IMR-90 (cell line): ENCODE measurements around the gene CHRNB1. TPM values are rescaled to one million over a fixed set of nuclear protein-coding genes. Genes with fewer than 3 reads are reported as not detected.

Experiments
- ATAC-seq: fragments of 200-7000 bp; cut with Tn5 transposase; 2 replicates; pipeline ENCODE4 v1.9.1; 2020; ENCODE audit warnings: low read depth, mild to moderate bottlenecking, moderate library complexity
- BruUV-seq: library from RNA; stranded (reverse); fragments of 400-500 nt; replicated peaks from 2 replicates; lab custom pipeline; 2021; lab: Mats Ljungman, UMichigan
- CTCF ChIA-PET: fragments of 300-600 bp; formaldehyde crosslinking; extraction: SDS; loops from one replicate; lab custom pipeline; 2021; ENCODE audit warnings: antibody characterized with exemption; lab: Yijun Ruan, JAX
- POLR2A ChIA-PET: fragments of 300-600 bp; sonication (Branson Sonifier 250); formaldehyde crosslinking; loops from one replicate; lab custom pipeline; 2022; ENCODE audit warnings: antibody characterized with exemption; ENCODE audit not compliant: unreplicated experiment; lab: Charles Lee
- DNase-seq: peaks from one replicate; pipeline ENCODE4 v3.0.0; 2013
- H2AFZ ChIP-seq: replicated peaks from 2 replicates; pipeline ENCODE3; 2013; ENCODE audit warnings: low read length, mild to moderate bottlenecking; ENCODE audit not compliant: poor library complexity
- H2AK5ac ChIP-seq: 2 replicates; pipeline ENCODE4 v1.6.1; 2013; ENCODE audit warnings: low read depth, low read length, inconsistent platforms
- H2AK9ac ChIP-seq: replicated peaks from 2 replicates; pipeline ENCODE3; 2013; ENCODE audit warnings: mild to moderate bottlenecking, low read depth, low read length, moderate library complexity; ENCODE audit not compliant: poor library complexity
- H2BK120ac ChIP-seq: 2 replicates; pipeline ENCODE4 v1.6.1; 2013; ENCODE audit warnings: low read depth, low read length, inconsistent platforms
- H2BK15ac ChIP-seq: 3 replicates; pipeline ENCODE4 v1.6.1; 2013; ENCODE audit warnings: low read depth, low read length, inconsistent platforms
- H2BK20ac ChIP-seq: 2 replicates; pipeline ENCODE4 v1.6.1; 2013; ENCODE audit warnings: low read depth, mild to moderate bottlenecking, inconsistent platforms, low read length, moderate library complexity
- H2BK5ac ChIP-seq: 2 replicates; pipeline ENCODE4 v1.6.1; 2013; ENCODE audit warnings: mild to moderate bottlenecking, low read depth, low read length, inconsistent platforms; ENCODE audit not compliant: poor library complexity, severe bottlenecking
- H3K14ac ChIP-seq: replicated peaks from 2 replicates; pipeline ENCODE4 v1.6.1; 2013; ENCODE audit warnings: low read depth, low read length, inconsistent platforms
- H3K18ac ChIP-seq: 2 replicates; pipeline ENCODE4 v1.6.1; 2013; ENCODE audit warnings: low read depth, low read length, control low read depth
- H3K23ac ChIP-seq: 2 replicates; pipeline ENCODE4 v1.6.1; 2013; ENCODE audit warnings: low read depth, low read length, inconsistent platforms
- H3K27ac ChIP-seq: 2 replicates; pipeline ENCODE4 v1.5.1; 2013; ENCODE audit warnings: mild to moderate bottlenecking, control low read depth, low read length; ENCODE audit not compliant: insufficient read depth
- H3K27me3 ChIP-seq: 2 replicates; pipeline ENCODE4 v1.6.1; 2013; ENCODE audit warnings: low read length; ENCODE audit not compliant: control insufficient read depth, insufficient read depth
- H3K36me3 ChIP-seq: 2 replicates; pipeline ENCODE4 v1.6.1; 2013; ENCODE audit warnings: low read length, mixed read lengths; ENCODE audit not compliant: control insufficient read depth, insufficient read depth
- H3K4ac ChIP-seq: 2 replicates; pipeline ENCODE4 v1.6.1; 2013; ENCODE audit warnings: low read depth, low read length, inconsistent platforms
- H3K4me1 ChIP-seq: 2 replicates; pipeline ENCODE4 v1.6.1; 2013; ENCODE audit warnings: low read length, mixed read lengths; ENCODE audit not compliant: control insufficient read depth, insufficient read depth
- H3K4me2 ChIP-seq: 2 replicates; pipeline ENCODE4 v1.6.1; 2013; ENCODE audit warnings: low read depth, mild to moderate bottlenecking, control low read depth, low read length, moderate library complexity
- H3K4me3 ChIP-seq: 2 replicates; pipeline ENCODE4 v1.5.1; 2013; ENCODE audit warnings: low read depth, mild to moderate bottlenecking, control low read depth, low read length, moderate library complexity; ENCODE audit not compliant: insufficient read depth
- H3K56ac ChIP-seq: 2 replicates; pipeline ENCODE4 v1.6.1; 2013; ENCODE audit warnings: low read length, inconsistent platforms; ENCODE audit not compliant: insufficient read depth; ENCODE audit errors: extremely low read depth
- H3K79me1 ChIP-seq, 2 experiments: 2 replicates each; pipeline ENCODE4 v1.6.1; 2013; ENCODE audit warnings: low read length in 2 of 2, inconsistent platforms in 1 of 2, low read depth in 1 of 2
- H3K9ac ChIP-seq: 2 replicates; pipeline ENCODE4 v1.6.1; 2013; ENCODE audit warnings: low read depth, low read length, control low read depth
- H3K9me1 ChIP-seq: 2 replicates; pipeline ENCODE4 v1.6.1; 2013; ENCODE audit warnings: low read length, inconsistent platforms; ENCODE audit not compliant: insufficient read depth
- H3K9me3 ChIP-seq: 2 replicates; pipeline ENCODE4 v1.6.1; 2013; ENCODE audit warnings: low read length; ENCODE audit not compliant: control insufficient read depth, insufficient read depth
- H4K20me1 ChIP-seq: 2 replicates; pipeline ENCODE4 v1.6.1; 2013; ENCODE audit warnings: low read length, inconsistent platforms; ENCODE audit not compliant: insufficient read depth
- H4K5ac ChIP-seq: 2 replicates; pipeline ENCODE4 v1.6.1; 2013; ENCODE audit warnings: mild to moderate bottlenecking, low read depth, low read length, control low read depth
- H4K8ac ChIP-seq, 2 experiments: 2 replicates each; pipeline ENCODE4 v1.6.1; 2013; ENCODE audit warnings: low read depth in 2 of 2, low read length in 2 of 2, control low read depth in 1 of 2, inconsistent platforms in 1 of 2
- H4K91ac ChIP-seq: 2 replicates; pipeline ENCODE4 v1.6.1; 2013; ENCODE audit warnings: low read depth, low read length, inconsistent platforms; ENCODE audit not compliant: insufficient read depth
- BHLHE40 ChIP-seq: fragments of 150-350 bp; IDR thresholded peaks from 2 replicates; pipeline ENCODE4 v1.6.1; 2016; ENCODE audit warnings: mild to moderate bottlenecking, low read depth, low read length
- CEBPB ChIP-seq: IDR thresholded peaks from 2 replicates; pipeline ENCODE4 v1.6.1; 2012; ENCODE audit warnings: low read depth, low read length, improper control_type of control experiment
- CHD1 ChIP-seq: IDR thresholded peaks from 2 replicates; pipeline ENCODE4 v1.6.1; 2012; ENCODE audit warnings: low read depth, low read length, improper control_type of control experiment
- FOS ChIP-seq: fragments of 150-350 bp; IDR thresholded peaks from 2 replicates; pipeline ENCODE4 v1.6.1; 2016; ENCODE audit warnings: low read depth, low read length
- MAFK ChIP-seq: IDR thresholded peaks from 2 replicates; pipeline ENCODE4 v1.6.1; 2012; ENCODE audit warnings: low read depth, low read length, improper control_type of control experiment
- MAZ ChIP-seq: IDR thresholded peaks from 2 replicates; pipeline ENCODE4 v1.6.1; 2012; ENCODE audit warnings: low read depth, mild to moderate bottlenecking, low read length, improper control_type of control experiment, moderate library complexity, borderline replicate concordance
- NFE2L2 ChIP-seq: fragments of 150-350 bp; IDR thresholded peaks from 2 replicates; pipeline ENCODE4 v1.6.1; 2016; ENCODE audit warnings: low read depth, mild to moderate bottlenecking, low read length
- POLR2A ChIP-seq: IDR thresholded peaks from 2 replicates; pipeline ENCODE4 v1.6.1; 2012; ENCODE audit warnings: mild to moderate bottlenecking, low read depth, low read length
- RAD21 ChIP-seq: IDR thresholded peaks from 2 replicates; pipeline ENCODE4 v1.6.1; 2012; ENCODE audit warnings: low read length, improper control_type of control experiment
- RCOR1 ChIP-seq: IDR thresholded peaks from 2 replicates; pipeline ENCODE4 v1.6.1; 2012; ENCODE audit warnings: mild to moderate bottlenecking, low read length, improper control_type of control experiment; ENCODE audit not compliant: insufficient replicate concordance
- SMC3 ChIP-seq: fragments of 150-350 bp; IDR thresholded peaks from 2 replicates; pipeline ENCODE4 v1.6.1; 2016; ENCODE audit warnings: low read depth, mild to moderate bottlenecking, antibody characterized with exemption, low read length, moderate library complexity
- WGBS, 2 experiments: methylation state at CpG; one replicate each; pipeline versions ENCODE4 v1.1.5 to v1.1.7; 2013; ENCODE audit warnings: missing lambda C conversion rate in 2 of 2; ENCODE audit not compliant: insufficient read length in 1 of 2; ENCODE audit errors: extremely low coverage in 2 of 2; 5-methylcytosine and 5-hydroxymethylcytosine counted together
- dilution Hi-C: fragments of 300-500 bp; cut with HindIII; formaldehyde crosslinking; loops from one replicate; pipeline ENCODE4 v1.14.3; 2018; ENCODE audit warnings: low sequenced_read_pairs; ENCODE audit not compliant: unreplicated experiment
- in situ Hi-C: fragments of 300-500 bp; cut with MboI; formaldehyde crosslinking; loops from 3 replicates; pipeline ENCODE4 v1.14.3; 2019; ENCODE audit warnings: low sequenced_read_pairs, inconsistent platforms, mixed read lengths
- intact Hi-C: fragments of 100-400 bp; cut with micrococcal nuclease; formaldehyde crosslinking; loops from 2 replicates; pipeline ENCODE4 v1.10.0; 2022
- polyA plus RNA-seq, 3 experiments: library from polyadenylated mRNA; depleted of rRNA; stranded (reverse); fragments of >200 nt; gene quantifications; 2 replicates each; pipeline ENCODE4 v1.2.3, GENCODE V29; 2012; ENCODE audit warnings: low replicate concordance in 1 of 3
- total RNA-seq: library from RNA; depleted of rRNA; stranded (reverse); fragments of >200 nt; gene quantifications from 2 replicates; pipeline ENCODE4 v1.2.3, GENCODE V29; 2012
- TF ChIP-seq, protein P1 (sequence below): fragments of 150-350 bp; IDR thresholded peaks from 2 replicates; pipeline ENCODE4 v1.6.1; 2016; ENCODE audit warnings: low read depth, mild to moderate bottlenecking, low read length, moderate library complexity, borderline replicate concordance
- TF ChIP-seq, protein P2 (sequence below): fragments of 150-350 bp; IDR thresholded peaks from 2 replicates; pipeline ENCODE4 v1.6.1; 2017; ENCODE audit warnings: mild to moderate bottlenecking, antibody characterized with exemption, low read length, low read depth
- TF ChIP-seq, protein P3 (sequence below): conservative IDR thresholded peaks from 2 replicates; pipeline ENCODE4 v1.5.1; 2012; ENCODE audit warnings: mild to moderate bottlenecking, low read depth, low read length, improper control_type of control experiment

The CHRNB1 gene
- total and polyA plus RNA-seq, 2 of the 4 experiments (the other 2 are of a cell fraction): 4.3 to 6.0 TPM

DNA sequence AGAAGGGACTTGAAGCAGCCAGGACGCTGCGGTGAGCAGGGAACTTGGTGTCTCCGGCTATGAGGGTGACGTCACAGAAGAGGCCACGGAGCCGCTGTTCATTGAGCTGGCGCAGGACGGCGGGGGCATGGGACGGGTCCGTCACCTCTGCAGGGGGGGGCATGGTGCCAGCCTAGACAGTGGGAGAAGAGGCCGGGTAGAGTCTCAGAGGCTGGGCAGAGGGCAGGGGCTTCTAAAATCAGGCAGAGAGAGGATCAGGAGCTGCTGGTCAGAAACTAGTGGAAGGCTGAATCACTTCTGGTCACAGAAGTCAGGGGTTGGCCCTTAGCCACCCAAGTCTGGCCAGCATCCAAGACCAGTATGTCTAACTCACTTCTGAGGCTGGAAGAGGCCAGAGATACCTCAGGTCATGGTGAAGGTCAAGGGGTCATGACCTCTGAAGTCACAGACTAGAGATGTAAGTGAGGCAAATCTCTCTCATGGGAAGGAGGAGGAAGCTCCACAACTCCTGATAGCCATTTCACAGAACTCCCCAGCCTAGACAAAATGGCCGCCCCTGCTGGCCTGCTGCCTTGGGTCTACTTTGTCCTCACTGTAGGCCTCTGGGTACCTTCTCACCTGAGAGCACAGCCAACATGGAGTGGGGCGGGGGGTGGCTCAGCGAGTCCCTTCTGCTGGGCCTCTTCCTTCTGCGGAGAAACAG lies 21.9 kb downstream of the CHRNB1 start:
- Histone ChIP-seq H3K9ac (no peak overlapping the region), H3K9me1 (peaks cover 24% of the 10 kb centered on the region), H2AK5ac (no peak overlapping the region), H3K18ac (no peak overlapping the region), H3K56ac (no peak overlapping the region), H4K5ac (no peak overlapping the region), H3K27ac (no peak overlapping the region), H2BK5ac (no peak overlapping the region), H3K9me3 (no peaks in the 10 kb centered on the region), H2BK15ac (no peak overlapping the region), H3K27me3 (no peaks in the 10 kb centered on the region), H4K8ac (no peak overlapping the region), H2BK120ac (no peak overlapping the region), H4K20me1 (peaks cover 68% of the 10 kb centered on the region), H3K36me3 (peaks cover 43% of the 10 kb centered on the region), H3K4me3 (no peak overlapping the region), H4K91ac (no peak overlapping the region), H3K23ac (no peak overlapping the region), H2AK9ac (peak overlapping the region; percentile 66), H2AFZ (no peak overlapping the region), H3K79me1 (peaks cover 9 to 75% of the 10 kb centered on the region in 2 experiments), H3K14ac (no peak overlapping the region), H3K4me1 (peaks cover 12% of the 10 kb centered on the region; the same call in 1 of the 2 replicates), H3K4ac (no peak overlapping the region), H3K4me2 (no peak overlapping the region), H2BK20ac (no peak overlapping the region)
- in situ Hi-C loops: no loop called here
- 100% methylated on average over 2 of the region's 16 CpGs; no CpG with 5 or more reads in 1 of the 2 experiments for WGBS, 2 experiments
- dilution Hi-C loops: no loop called here
- ChIA-PET POLR2A (interaction anchor here (0.7 kb wide), 1 partner anchor 10 kb away, joined by 4 read pairs; no protein-coding TSS in a partner anchor), CTCF (no interaction called here)
- no peak for TF ChIP-seq CEBPB
- TF ChIP-seq MAFK: no peak
- TF ChIP-seq MAZ: no peak
- no peak for TF ChIP-seq POLR2A
- TF ChIP-seq NFE2L2: no peak
- TF ChIP-seq, protein P1, sequence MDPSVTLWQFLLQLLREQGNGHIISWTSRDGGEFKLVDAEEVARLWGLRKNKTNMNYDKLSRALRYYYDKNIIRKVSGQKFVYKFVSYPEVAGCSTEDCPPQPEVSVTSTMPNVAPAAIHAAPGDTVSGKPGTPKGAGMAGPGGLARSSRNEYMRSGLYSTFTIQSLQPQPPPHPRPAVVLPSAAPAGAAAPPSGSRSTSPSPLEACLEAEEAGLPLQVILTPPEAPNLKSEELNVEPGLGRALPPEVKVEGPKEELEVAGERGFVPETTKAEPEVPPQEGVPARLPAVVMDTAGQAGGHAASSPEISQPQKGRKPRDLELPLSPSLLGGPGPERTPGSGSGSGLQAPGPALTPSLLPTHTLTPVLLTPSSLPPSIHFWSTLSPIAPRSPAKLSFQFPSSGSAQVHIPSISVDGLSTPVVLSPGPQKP: no peak
- TF ChIP-seq, protein P2, sequence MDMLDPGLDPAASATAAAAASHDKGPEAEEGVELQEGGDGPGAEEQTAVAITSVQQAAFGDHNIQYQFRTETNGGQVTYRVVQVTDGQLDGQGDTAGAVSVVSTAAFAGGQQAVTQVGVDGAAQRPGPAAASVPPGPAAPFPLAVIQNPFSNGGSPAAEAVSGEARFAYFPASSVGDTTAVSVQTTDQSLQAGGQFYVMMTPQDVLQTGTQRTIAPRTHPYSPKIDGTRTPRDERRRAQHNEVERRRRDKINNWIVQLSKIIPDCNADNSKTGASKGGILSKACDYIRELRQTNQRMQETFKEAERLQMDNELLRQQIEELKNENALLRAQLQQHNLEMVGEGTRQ: no peak
- TF ChIP-seq, protein P3, sequence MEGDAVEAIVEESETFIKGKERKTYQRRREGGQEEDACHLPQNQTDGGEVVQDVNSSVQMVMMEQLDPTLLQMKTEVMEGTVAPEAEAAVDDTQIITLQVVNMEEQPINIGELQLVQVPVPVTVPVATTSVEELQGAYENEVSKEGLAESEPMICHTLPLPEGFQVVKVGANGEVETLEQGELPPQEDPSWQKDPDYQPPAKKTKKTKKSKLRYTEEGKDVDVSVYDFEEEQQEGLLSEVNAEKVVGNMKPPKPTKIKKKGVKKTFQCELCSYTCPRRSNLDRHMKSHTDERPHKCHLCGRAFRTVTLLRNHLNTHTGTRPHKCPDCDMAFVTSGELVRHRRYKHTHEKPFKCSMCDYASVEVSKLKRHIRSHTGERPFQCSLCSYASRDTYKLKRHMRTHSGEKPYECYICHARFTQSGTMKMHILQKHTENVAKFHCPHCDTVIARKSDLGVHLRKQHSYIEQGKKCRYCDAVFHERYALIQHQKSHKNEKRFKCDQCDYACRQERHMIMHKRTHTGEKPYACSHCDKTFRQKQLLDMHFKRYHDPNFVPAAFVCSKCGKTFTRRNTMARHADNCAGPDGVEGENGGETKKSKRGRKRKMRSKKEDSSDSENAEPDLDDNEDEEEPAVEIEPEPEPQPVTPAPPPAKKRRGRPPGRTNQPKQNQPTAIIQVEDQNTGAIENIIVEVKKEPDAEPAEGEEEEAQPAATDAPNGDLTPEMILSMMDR: no peak
- TF ChIP-seq FOS: no peak
- no peak for TF ChIP-seq CHD1
- no peak for TF ChIP-seq SMC3
- no peak for TF ChIP-seq BHLHE40
- TF ChIP-seq RCOR1: no peak
- TF ChIP-seq RAD21: no peak
- intact Hi-C loops: no loop called here
- DNase-seq (peak; percentile 66), ATAC-seq (peak; percentile 58)
- no TSS peak for BruUV-seq
